ENCODE results near the gene GPATCH1.

GPATCH1 gene

DNA sequence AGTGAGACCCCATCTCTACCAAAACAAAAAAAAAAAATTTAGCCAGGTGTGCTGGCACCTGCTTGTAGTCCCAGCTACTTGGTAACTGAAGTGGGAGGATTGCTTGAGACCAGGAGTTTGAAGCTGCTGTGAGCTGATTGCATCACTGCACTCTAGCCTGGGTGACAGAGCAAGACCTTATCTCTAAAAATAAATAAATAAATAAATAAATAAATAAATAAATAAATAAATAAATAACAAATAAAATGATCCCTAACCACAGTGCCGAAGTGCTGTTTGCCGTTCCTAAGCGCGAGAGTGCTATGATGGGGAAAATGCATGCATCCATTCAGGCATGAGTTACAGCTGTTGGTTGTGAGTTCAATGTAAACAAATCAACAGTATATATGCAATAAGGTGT is 78.2 kb downstream of the GPATCH1 start:
- no peaks in the 10 kb centered on the region for H3K79me2 ChIP-seq (ENCODE audit: insufficient read depth, low read length)
- no peaks in the 10 kb centered on the region for H3K27me3 ChIP-seq (ENCODE audit: insufficient read depth, low read length, poor library complexity, severe bottlenecking)
- no peak overlapping the region for H3K4me2 ChIP-seq (ENCODE audit: low read depth, low read length, poor library complexity, severe bottlenecking)
- H3K9me3 ChIP-seq (ENCODE audit: insufficient read depth, low read depth, low read length): no peaks in the 10 kb centered on the region
- peaks cover 6% of the 10 kb centered on the region for H3F3A ChIP-seq (ENCODE audit: low read depth)
- TF ChIP-seq, protein P1, sequence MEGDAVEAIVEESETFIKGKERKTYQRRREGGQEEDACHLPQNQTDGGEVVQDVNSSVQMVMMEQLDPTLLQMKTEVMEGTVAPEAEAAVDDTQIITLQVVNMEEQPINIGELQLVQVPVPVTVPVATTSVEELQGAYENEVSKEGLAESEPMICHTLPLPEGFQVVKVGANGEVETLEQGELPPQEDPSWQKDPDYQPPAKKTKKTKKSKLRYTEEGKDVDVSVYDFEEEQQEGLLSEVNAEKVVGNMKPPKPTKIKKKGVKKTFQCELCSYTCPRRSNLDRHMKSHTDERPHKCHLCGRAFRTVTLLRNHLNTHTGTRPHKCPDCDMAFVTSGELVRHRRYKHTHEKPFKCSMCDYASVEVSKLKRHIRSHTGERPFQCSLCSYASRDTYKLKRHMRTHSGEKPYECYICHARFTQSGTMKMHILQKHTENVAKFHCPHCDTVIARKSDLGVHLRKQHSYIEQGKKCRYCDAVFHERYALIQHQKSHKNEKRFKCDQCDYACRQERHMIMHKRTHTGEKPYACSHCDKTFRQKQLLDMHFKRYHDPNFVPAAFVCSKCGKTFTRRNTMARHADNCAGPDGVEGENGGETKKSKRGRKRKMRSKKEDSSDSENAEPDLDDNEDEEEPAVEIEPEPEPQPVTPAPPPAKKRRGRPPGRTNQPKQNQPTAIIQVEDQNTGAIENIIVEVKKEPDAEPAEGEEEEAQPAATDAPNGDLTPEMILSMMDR (conservative IDR thresholded peaks at IDR 0.05; ENCODE audit: low read length): no peak
- TF ChIP-seq EZH2phosphoT487 (IDR thresholded peaks at IDR 0.05; ENCODE audit: borderline replicate concordance): no peak
- H3K9me2 ChIP-seq (replicated peaks; ENCODE audit: low read depth, low read length): no peaks in the 10 kb centered on the region
- no peak overlapping the region for H3K4me3 ChIP-seq (ENCODE audit: low read length, poor library complexity, severe bottlenecking)
- H2AFZ ChIP-seq (ENCODE audit: low read length): no peak overlapping the region
- H3K9ac ChIP-seq (ENCODE audit: low read depth, low read length, poor library complexity, severe bottlenecking): no peak overlapping the region
- no peaks in the 10 kb centered on the region for H3K36me3 ChIP-seq (ENCODE audit: insufficient read depth, low read length)
- no peaks in the 10 kb centered on the region for H4K20me1 ChIP-seq (ENCODE audit: insufficient read depth, low read length, poor library complexity, severe bottlenecking)
- H3K4me1 ChIP-seq (ENCODE audit: insufficient read depth, low read length, poor library complexity, severe bottlenecking): peaks cover 25% of the 10 kb centered on the region

DNA sequence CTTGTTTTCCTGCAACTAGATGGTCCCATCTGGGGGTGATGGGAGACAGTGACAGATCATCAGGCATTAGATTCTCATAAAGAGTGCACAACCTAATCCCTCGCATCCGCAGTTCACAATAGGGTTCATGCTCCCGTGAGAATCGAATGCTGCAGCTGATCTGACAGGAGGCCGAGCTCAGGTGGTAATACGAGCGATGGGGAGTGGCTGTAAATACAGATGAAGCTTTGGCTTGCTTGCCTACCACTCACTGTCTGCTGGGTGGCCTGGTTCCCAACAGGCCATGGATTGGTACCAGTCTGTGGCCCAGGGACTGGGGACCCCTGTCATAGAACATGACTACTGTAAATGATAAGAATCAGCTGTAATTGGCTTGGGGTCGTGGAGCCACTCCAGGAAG is 78.9 kb downstream of the GPATCH1 start:
- H3K4me2 ChIP-seq (ENCODE audit: low read depth, low read length, poor library complexity, severe bottlenecking): peak overlapping the region; percentile 69

DNA sequence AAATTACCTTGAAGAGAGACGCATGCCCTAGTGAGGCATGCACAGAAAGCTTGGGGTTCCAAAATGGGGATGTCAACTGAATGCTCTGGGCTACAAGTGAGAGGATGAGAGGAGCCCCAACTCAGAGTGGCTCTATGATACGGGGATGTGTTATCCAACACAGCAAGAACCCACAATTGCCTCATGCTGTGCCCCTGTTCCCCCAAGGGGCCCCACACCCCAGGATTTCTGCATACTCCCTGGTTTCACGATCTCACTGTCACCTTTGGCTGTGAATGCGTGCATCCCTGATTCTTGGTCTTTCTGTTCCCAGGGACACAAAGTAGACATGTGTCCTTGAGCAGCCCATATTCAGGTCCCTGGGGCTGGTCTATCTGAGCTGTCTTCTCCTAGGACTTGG is 80.2 kb downstream of the GPATCH1 start:
- H3K9ac ChIP-seq (ENCODE audit: low read depth, low read length, poor library complexity, severe bottlenecking): no peak overlapping the region
- H3K4me2 ChIP-seq (ENCODE audit: low read depth, low read length, poor library complexity, severe bottlenecking): peak overlapping the region; percentile 69
- no peaks in the 10 kb centered on the region for H3K9me2 ChIP-seq (replicated peaks; ENCODE audit: low read depth, low read length)
- H2AFZ ChIP-seq (ENCODE audit: low read length): no peak overlapping the region
- no peaks in the 10 kb centered on the region for H3K27me3 ChIP-seq (ENCODE audit: insufficient read depth, low read length, poor library complexity, severe bottlenecking)
- peaks cover 6% of the 10 kb centered on the region for H3F3A ChIP-seq (ENCODE audit: low read depth)
- H3K79me2 ChIP-seq (ENCODE audit: insufficient read depth, low read length): no peaks in the 10 kb centered on the region
- no peaks in the 10 kb centered on the region for H4K20me1 ChIP-seq (ENCODE audit: insufficient read depth, low read length, poor library complexity, severe bottlenecking)
- no peaks in the 10 kb centered on the region for H3K9me3 ChIP-seq (ENCODE audit: insufficient read depth, low read depth, low read length)
- no peaks in the 10 kb centered on the region for H3K36me3 ChIP-seq (ENCODE audit: insufficient read depth, low read length)
- peak overlapping the region; percentile 54 for H3K4me3 ChIP-seq (ENCODE audit: low read length, poor library complexity, severe bottlenecking)
- peaks cover 25% of the 10 kb centered on the region for H3K4me1 ChIP-seq (ENCODE audit: insufficient read depth, low read length, poor library complexity, severe bottlenecking)
- TF ChIP-seq EZH2phosphoT487 (IDR thresholded peaks at IDR 0.05; ENCODE audit: borderline replicate concordance): no peak
- TF ChIP-seq, protein P1 (conservative IDR thresholded peaks at IDR 0.05; ENCODE audit: low read length): no peak

More for the DNA sequence above, 78.9 kb downstream of the GPATCH1 start:
- no peak overlapping the region for H3K9ac ChIP-seq (ENCODE audit: low read depth, low read length, poor library complexity, severe bottlenecking)
- H4K20me1 ChIP-seq (ENCODE audit: insufficient read depth, low read length, poor library complexity, severe bottlenecking): no peaks in the 10 kb centered on the region
- H3K9me3 ChIP-seq (ENCODE audit: insufficient read depth, low read depth, low read length): no peaks in the 10 kb centered on the region
- no peaks in the 10 kb centered on the region for H3K36me3 ChIP-seq (ENCODE audit: insufficient read depth, low read length)
- H3K4me1 ChIP-seq (ENCODE audit: insufficient read depth, low read length, poor library complexity, severe bottlenecking): peaks cover 25% of the 10 kb centered on the region
- no peaks in the 10 kb centered on the region for H3K27me3 ChIP-seq (ENCODE audit: insufficient read depth, low read length, poor library complexity, severe bottlenecking)
- H2AFZ ChIP-seq (ENCODE audit: low read length): peak overlapping the region; percentile 47
- H3K79me2 ChIP-seq (ENCODE audit: insufficient read depth, low read length): no peaks in the 10 kb centered on the region
- H3K4me3 ChIP-seq (ENCODE audit: low read length, poor library complexity, severe bottlenecking): peak overlapping the region; percentile 54
- no peaks in the 10 kb centered on the region for H3K9me2 ChIP-seq (replicated peaks; ENCODE audit: low read depth, low read length)
- peaks cover 6% of the 10 kb centered on the region for H3F3A ChIP-seq (ENCODE audit: low read depth)
- TF ChIP-seq, protein P1 (conservative IDR thresholded peaks at IDR 0.05; ENCODE audit: low read length): no peak
- TF ChIP-seq EZH2phosphoT487 (IDR thresholded peaks at IDR 0.05; ENCODE audit: borderline replicate concordance): no peak

Data from Loucy (cell line).